Ramos (cell line): ENCODE data around the gene SLC25A52.
"Not testable (repeated sequence)": the region's sequence is repeated elsewhere in the genome, so short reads cannot be mapped to it uniquely, and the experiment has no call there.

Experiments
- in situ Hi-C: fragments of 300-500 bp; cut with MboI; formaldehyde crosslinking; loops from one replicate; pipeline ENCODE4 v1.14.3; 2022; ENCODE audit warnings: low sequenced_read_pairs; ENCODE audit not compliant: unreplicated experiment

Gene SLC25A52

DNA sequence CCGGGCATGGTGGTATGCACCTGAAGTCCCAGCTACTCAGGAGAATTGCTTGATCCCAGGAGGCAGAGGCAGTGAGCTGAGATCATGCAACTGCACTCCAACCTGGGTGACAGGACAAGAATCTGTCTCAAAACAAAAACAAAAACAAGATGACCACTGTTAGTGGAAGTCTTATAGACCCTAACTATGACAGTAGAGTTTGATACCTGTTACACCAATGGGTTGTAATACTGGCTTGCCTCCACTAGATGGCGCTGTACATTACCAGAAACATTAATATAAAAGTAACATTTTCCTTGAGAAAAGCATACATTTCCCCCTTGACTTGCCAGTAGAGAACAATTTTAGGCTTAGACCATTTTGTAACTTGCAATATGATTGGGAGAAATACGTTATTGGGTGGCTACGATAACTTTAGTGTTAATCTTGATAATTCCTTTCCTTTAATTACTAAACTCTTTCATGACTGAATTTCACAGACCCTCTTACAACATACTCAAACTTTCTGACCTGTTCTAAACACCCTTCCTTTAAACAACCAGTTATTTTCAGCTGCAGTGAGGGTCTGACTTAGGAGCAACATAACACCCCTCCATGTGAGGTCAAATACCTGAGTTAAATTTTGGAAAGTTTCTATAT is 19.5 kb downstream of the SLC25A52 start:
- in situ Hi-C loops, result no loop called here

DNA sequence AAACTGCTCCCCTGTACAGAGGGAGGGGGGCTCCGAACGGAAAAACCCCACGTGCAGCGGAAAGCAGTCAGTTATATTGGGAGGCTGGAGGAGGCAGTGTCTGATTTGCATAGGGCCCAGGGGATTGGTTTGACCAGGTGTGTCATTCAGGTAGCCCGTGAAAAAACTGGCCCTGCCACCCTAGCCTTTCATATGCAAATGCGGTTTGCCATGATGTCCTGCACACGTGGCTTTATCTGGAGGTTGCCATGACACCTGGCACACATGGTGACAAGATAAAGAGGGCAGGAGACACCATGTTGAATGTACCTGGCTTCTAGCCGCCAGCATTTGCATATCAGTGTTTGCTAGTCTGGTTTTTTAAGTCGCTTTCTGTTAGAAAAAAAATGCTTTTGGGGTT is 20.5 kb downstream of the SLC25A52 start:
- in situ Hi-C loops, result no loop called here

DNA sequence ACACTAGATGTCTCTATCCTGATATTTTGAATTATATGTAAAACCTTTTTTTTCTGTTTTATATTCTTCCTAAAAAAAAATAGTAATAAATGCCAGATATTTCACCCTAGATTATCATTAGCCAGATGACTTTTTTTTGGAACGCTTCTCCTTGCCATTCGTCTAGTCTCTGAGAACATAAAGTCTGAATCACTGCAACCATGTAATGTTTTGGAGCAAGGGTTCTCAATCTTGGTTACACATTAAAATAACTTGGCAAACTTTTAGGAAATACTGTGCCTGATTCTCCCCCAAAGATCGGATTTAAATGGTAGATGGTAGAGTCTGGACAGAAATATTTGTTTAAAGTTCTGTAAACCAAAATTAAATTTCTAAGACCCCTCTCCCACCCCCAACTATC is 21.0 kb downstream of the SLC25A52 start:
- in situ Hi-C loops, result loop anchor here (5.0 kb wide), 1 partner anchor 238 kb away; no protein-coding TSS in a partner anchor

DNA sequence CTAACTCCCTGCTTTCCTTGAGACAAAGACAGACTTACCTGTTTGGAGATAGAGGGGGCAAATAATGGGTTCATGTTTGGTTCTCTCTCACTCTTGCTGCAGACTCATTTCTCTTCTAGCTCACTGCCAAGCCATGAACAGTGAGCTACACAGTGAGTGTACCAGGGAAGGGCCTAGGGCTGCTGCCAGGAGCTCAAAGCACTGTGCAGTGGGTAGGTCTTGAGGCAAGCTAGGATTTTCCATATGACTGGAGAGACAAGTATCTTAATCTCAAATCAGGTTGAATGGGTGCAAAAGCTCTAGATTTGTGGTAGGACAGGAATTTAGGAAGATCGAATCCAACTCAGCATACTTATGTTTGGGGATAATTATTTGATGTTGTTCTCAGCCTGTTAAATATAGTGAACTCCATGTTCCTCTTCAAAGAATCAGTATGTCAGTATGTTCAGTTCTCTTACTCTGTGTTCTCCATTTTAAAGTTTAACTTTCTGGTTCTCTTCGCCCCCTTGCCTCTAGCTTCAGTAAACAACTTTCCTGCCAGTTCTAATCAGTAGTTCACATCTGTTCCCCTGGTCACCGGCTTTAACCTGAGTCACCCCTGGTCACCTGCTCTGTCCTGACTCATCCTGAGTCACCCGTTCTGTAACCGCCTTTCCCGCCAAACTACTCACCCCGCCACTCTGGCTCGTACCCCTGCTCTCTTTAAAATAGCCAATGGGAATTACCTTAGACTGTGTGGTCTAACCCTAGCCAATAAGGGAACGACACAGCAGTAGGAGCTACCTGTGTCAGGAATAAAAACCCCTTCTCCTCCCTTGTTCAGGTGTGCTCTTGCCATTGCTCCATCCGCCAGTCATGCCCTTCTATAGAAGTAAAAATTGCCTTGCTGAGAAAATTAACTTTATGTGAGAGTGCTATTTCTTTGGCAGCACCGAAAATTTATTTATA is 21.9 kb downstream of the SLC25A52 start:
- in situ Hi-C loops, result loop anchor here (5.0 kb wide), 1 partner anchor 239 kb away; no protein-coding TSS in a partner anchor

DNA sequence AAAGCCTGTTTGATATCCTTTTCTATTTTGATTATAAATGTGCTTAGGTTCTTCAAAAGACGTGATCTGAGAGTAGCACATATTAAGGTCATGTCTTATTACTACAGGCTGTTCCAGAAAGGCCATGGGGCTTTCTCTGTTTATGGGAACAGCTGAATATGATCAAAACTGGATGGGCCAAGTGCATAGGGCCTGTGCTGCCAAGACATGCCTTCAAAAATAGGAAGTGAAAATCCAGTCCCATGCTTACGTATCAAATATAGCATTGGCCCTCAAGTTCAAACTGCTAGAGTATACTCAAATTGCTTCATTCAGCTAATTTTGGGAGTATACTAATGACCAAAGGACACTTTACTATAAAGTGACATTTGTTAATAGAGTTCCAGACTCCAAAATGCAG is 24.1 kb downstream of the SLC25A52 start:
- in situ Hi-C loops, result loop anchor here (5.0 kb wide), 1 partner anchor 241 kb away; no protein-coding TSS in a partner anchor

DNA sequence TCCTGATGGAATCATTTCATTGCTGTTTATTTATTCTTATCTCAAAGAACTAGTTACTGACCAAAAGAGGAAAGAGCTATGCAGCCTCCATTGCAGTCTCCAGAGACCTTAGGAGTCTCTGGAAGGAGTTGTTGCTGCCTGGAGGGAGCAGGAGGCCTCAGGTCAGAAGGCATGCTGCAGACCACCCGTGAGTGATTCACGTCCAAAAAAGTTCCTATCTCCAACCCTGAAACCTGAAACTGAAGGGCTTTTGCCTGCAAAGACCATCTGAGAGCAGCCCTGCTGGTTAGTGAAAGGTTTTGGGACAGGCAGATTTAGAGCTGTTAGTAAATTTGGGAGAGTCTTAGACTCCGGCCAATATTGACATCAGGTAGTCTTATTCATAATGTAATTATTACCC is 29.1 kb downstream of the SLC25A52 start:
- in situ Hi-C loops, result no loop called here

DNA sequence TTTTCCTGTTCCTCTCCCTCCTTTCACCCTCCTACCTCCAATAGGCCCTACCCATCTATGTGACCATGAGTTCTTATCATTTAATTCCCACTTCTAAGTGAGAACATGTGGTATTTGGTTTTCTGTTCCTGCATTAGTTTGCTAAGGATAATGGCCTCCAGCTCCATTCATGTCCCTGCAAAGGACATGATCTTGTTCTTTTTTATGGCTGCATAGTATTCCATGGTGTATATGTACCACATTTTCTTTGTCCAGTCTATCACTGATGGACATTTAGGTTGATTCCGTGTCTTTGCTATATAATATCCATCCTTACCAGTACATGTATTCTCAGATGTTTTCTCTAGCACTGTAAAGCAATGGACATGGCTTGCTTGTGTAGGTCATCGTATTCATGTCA is 31.5 kb downstream of the SLC25A52 start:
- in situ Hi-C loops, result not testable (repeated sequence)

DNA sequence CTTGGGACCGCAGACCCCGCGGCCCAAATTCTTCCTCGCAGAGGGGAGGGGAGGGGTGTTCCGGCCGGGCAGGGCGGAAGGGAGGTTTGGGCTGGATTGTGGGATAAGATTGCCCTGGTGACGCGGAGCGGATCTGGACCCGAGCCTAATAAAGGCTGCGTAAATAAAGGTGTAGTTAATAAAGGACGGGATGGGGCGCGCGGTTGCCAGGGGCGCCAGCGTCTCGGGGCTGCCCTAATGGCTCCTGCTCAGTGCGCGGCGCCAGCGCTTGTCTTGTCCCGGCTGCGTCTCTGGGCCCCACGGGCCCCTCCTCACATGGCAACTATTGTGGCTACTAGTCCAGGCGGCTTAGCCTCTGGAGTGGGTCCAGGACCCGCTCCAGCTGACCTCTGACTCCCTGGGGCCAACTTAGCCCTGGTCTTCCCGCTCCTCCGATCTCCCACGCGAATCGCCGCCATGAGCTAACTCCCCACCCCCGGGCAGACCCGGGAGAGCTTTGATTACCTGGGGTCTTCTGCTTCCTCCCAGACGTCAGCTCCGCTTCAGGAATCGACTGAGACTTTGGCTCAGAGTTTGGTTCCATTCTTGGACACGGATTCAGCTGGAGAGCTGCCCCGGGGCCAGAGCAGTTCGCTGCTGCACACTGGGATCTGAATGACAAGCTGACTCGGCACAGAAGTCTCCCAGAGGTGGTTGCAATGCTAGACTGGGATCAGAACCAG is 36.5 kb downstream of the SLC25A52 start:
- in situ Hi-C loops, result no loop called here

DNA sequence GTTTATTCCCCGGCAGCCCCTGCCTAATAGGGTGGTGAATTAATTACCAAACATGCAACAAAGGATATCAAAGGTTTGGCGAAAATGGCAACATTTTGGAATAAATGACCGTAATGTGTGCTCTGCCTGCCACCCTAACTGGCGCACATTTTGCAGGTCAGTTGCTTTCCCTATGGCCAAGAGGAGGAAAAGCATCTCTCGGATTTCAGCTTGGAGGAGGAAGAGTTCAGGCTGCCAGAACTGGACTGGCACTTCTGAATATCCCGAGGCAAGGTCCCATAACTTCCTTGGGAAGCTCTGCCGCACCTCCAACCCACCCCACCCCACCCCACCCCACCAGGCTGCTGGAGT is 37.1 kb downstream of the SLC25A52 start:
- in situ Hi-C loops, result no loop called here

DNA sequence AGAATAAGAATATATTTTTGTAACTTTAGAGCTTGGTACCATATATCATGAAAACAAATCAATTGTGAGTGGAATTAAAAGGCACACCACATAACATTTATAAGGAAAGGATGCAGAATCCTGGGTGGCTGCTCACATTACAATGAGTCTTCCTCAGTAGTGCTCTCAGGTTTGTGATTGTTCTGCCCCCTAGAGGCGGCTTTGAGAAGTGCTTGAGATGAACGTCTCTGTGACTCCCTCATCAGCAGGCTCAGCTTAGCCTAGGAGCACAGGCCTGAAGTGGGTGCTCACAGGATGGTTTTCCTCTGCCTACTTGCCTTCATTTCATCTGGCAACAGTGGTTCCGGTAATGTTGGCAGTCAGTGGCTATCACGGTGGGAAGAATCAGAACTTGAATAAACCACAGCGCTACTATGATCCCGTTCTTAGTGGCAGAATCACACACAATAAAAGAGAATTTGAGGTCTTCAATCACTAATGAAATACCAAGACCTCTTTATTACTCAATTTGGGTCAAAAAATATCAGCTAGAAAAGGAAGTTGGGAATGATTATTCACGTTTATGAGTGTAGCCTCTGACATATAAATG is 38.2 kb downstream of the SLC25A52 start:
- in situ Hi-C loops, result no loop called here

DNA sequence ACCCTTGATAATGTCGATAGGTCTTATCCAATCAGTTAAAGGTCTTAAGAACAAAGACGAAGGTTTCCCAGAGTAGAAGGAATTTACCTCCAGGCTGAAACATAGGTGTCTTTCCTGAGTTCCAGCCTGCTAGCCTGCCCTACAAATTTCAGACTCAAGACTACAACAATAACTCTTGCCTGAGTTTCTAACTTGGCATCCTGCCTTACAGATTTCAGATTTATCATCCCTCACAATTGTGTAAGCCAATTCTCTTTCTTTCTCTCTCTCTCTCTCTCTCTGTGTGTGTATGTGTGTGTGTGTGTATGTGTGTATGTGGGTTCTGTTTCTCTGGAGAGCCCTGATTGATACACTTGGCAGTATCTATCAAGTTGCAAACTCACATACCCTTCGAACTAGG is 39.1 kb downstream of the SLC25A52 start:
- in situ Hi-C loops, result no loop called here

DNA sequence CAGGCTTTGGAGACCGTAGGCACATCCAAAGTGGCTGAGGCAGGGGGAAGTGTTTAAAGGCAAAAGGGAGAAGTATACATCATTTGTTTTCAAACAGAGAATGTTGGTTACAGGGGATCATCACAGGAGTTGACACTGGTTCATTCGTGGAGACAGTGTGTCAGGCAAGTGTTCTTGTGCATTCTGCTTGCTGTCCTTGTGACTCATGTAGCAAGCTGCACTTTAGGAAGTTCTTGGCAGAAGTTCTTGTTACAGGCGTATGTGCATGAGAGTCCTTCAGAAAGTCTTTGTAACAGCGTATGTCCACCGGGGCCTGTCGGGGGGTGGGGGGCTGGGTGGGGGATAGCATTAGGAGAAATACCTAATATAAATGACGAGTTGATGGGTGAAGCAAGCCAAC is 39.8 kb downstream of the SLC25A52 start:
- in situ Hi-C loops, result no loop called here

DNA sequence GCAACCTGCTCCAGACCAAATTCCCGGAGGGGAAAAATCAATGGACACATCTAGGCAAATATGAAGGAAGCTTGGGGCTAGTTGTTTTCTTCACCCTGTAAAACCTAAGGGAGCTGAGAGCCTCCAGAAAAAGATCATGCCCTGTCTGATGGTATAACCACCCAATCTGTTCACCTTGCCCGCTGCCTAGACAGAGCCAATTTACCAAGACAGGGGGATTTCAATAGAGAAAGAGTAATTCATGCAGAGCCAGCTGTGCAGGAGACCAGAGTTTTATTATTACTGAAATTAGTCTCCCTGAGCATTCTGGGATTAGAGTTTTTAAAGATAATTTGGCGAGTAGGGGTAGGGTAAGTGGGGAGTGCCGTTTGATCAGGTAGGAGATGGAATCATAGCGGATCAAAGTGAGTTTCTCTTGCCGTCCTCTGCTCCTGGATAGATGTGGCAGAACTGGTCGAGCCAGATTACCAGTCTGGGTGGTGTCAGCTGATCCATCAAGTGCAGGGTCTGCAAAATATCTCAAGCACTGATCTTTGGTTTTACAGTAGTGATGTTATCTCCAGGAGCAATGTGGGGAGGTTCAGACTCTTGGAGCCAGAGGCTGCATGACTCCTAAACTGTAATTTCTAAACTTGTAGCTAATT is 41.2 kb downstream of the SLC25A52 start:
- in situ Hi-C loops, result loop anchor here (5.0 kb wide), 1 partner anchor 162 kb away; no protein-coding TSS in a partner anchor

DNA sequence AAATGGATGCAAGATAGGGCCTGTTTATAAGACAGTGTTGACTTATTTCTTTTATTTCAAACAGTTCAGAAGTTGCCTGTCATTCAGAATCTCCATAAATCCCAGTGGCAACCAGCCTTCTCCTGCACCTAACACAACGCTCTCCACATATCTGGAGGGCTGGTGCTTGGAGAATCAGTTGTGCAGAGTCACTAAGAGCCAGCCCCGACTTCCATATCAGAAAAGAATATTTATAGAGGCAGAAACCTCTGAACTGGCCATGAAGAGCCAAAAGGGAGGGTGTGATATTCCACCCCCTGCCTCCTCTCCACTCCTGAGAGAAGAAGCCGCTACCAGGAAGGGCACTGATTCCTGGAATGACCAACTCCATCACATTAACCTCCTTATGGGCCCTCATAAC is 42.3 kb downstream of the SLC25A52 start:
- in situ Hi-C loops, result loop anchor here (5.0 kb wide), 1 partner anchor 161 kb away; no protein-coding TSS in a partner anchor

DNA sequence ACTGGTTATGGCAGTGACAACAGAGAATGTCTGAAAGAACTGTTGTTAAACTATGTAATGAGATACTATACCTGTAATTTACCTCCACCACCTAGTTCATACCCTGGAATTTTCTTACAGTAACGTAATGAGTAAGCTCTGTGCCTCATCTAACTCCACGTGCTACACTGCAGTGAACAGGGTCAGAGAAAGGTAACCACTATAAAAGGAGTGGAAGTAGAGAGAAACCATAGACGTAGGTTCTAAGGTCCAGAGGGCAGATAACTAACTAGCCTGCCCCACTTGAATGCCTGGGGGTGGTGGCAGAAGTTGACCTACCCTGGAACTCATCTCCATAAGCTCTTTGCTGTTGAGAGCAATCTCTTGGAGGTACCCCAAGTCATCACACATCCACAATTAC is 44.3 kb downstream of the SLC25A52 start:
- in situ Hi-C loops, result loop anchor here (5.0 kb wide), 1 partner anchor 159 kb away; no protein-coding TSS in a partner anchor

DNA sequence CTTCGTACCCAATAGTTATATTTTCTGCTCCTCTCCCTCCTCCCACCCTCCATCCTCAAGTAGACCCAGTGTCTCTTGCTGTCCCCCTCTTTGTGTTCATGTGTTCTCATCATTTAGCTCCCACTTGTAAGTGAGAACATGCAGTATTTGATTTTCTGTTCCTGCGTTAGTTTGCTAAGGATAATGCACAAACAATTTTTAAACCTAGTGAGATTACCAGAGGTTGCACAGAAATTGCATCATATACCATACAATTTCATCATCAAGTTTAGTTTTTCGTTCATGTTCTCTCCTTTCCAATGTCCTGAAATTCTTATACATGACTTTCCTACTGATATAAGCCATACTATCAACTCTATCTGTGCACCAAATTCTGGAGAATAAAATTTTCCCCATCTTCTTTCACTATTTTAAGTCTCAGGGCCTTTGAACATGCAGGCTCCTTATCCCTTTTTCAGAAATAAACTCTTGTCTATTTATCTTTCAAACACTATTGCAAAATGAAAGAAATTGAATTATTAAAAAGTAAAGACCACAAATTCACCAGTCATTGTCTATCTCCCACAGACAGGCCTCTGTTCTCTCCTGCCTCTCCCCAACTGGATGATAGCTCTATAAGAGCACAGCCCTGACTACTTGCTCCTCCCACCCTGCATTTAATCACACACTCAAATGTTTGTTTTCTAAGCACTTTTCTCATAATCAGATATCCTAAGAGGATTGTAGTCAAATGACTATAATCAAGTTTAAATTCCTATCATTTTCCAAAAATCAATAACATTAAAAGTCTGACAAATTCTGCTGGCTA is 49.1 kb downstream of the SLC25A52 start:
- in situ Hi-C loops, result no loop called here

DNA sequence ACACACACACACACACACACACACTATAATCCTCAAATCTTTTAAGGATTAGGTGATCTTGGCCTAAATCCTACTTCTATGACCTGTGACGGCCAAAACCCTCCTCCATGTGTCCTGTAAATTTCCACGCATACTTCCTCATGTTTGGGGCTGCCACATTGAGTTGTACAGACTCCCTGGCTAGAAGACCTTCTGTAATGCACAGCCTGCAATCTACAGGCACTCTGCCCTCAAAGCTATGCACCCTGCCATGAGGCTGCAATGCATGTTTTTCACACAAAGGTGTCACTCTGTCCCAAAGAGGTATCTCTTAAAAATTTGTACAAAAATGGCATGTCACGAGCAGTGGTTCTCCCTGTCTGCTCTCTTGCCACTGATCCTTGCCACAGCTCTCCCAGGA is 49.9 kb downstream of the SLC25A52 start:
- in situ Hi-C loops, result no loop called here
